SU-DHL-6 (cell line): Measurements from ENCODE around the gene GHR.

Experiments used
- CTCF ChIP-seq: fragments of 200-600 bp; sonication (generic); IDR thresholded peaks from one replicate; pipeline ENCODE4 v1.5.1; 2017; ENCODE audit warnings: antibody characterized with exemption, mild to moderate bottlenecking, low read length, moderate library complexity; ENCODE audit not compliant: insufficient read depth, poor library complexity, severe bottlenecking
- EZH2phosphoT487 ChIP-seq: fragments of 200-600 bp; sonication (generic), shearing (Covaris generic); conservative IDR thresholded peaks from 2 replicates; pipeline ENCODE4 v1.6.1; 2018; ENCODE audit warnings: mild to moderate bottlenecking, antibody characterized with exemption, low read length, moderate library complexity, mixed read lengths

GRCh38 chr5:42566652-42567295 is 143.5 kb downstream of the GHR start:
- TF ChIP-seq EZH2phosphoT487 (no peak), CTCF (no peak)
